Subcutaneous adipose tissue (tissue), 4 donors: Measurements from ENCODE around the gene ZNF639. TPM values are rescaled to one million over a fixed set of nuclear protein-coding genes. Genes with fewer than 3 reads are reported as not detected.

Source experiments
- CTCF ChIP-seq: fragments of 450-650 bp; IDR thresholded peaks from one replicate; pipeline ENCODE4 v1.5.1; 2016; ENCODE audit warnings: low read depth, mild to moderate bottlenecking, control low read depth, antibody characterized with exemption, moderate library complexity
- total RNA-seq, 4 donors: library from RNA; depleted of rRNA; stranded (reverse); fragments of >200 nt; gene quantifications; one replicate each; pipeline ENCODE4 v1.1.0, GENCODE V29; 2016

Gene ZNF639
- total RNA-seq, 4 donors from 2014 or later = 36.5 to 46.5 (median 41.6) TPM

- no peak for TF ChIP-seq CTCF
These were observed 623 bp downstream of the ZNF639 start for GRCh38 chr3:179323197-179324110.

GRCh38 chr3:179324270-179324754 lies 1.5 kb downstream of the ZNF639 start:
- TF ChIP-seq CTCF = no peak

GRCh38 chr3:179330438-179330837 lies 7.6 kb downstream of the ZNF639 start:
- TF ChIP-seq CTCF = no peak

- no peak for TF ChIP-seq CTCF
These were observed 9.4 kb downstream of the ZNF639 start for GRCh38 chr3:179332240-179332639.

- TF ChIP-seq CTCF = no peak
These were observed 10.3 kb downstream of the ZNF639 start for GRCh38 chr3:179333084-179333483.

- no peak for TF ChIP-seq CTCF
These were observed 13.6 kb downstream of the ZNF639 start for GRCh38 chr3:179336345-179336929.
